HG03066 (cell line): ENCODE measurements around the gene C2CD5.
"Not testable (repeated sequence)": the region's sequence is repeated elsewhere in the genome, so short reads cannot be mapped to it uniquely, and the experiment has no call there.

Experiments used
- ATAC-seq: cut with Tn5 transposase; IDR thresholded peaks from one replicate; pipeline ENCODE4 v1.9.1; 2021; ENCODE audit warnings: low read depth; ENCODE audit not compliant: unreplicated experiment

Gene C2CD5

GRCh38 chr12:22481547-22482104 lies 62.7 kb downstream of the C2CD5 start:
- no peak for ATAC-seq

GRCh38 chr12:22480814-22481213 lies 63.5 kb downstream of the C2CD5 start:
- not testable (repeated sequence) for ATAC-seq

GRCh38 chr12:22480016-22480415 lies 64.3 kb downstream of the C2CD5 start:
- ATAC-seq = no peak

- ATAC-seq = no peak
Observed at GRCh38 chr12:22477894-22478287, 66.5 kb downstream of the C2CD5 start.

- no peak for ATAC-seq
Observed at GRCh38 chr12:22477166-22477893, 67.0 kb downstream of the C2CD5 start.

- no peak for ATAC-seq
Observed at GRCh38 chr12:22476133-22476532, 68.2 kb downstream of the C2CD5 start.

GRCh38 chr12:22474970-22475720 lies 69.2 kb downstream of the C2CD5 start:
- ATAC-seq = no peak

GRCh38 chr12:22473212-22473611 lies 71.1 kb downstream of the C2CD5 start:
- peak; percentile 65 for ATAC-seq

- no peak for ATAC-seq
Observed at GRCh38 chr12:22467190-22467589, 77.2 kb downstream of the C2CD5 start.

GRCh38 chr12:22463306-22463705 lies 81.0 kb downstream of the C2CD5 start:
- no peak for ATAC-seq

- no peak for ATAC-seq
Observed at GRCh38 chr12:22461786-22462185, 82.6 kb downstream of the C2CD5 start.

- ATAC-seq = no peak
Observed at GRCh38 chr12:22459838-22460490, 84.4 kb downstream of the C2CD5 start.

- no peak for ATAC-seq
Observed at GRCh38 chr12:22458298-22458937, 85.9 kb downstream of the C2CD5 start.

GRCh38 chr12:22457085-22457484 lies 87.3 kb downstream of the C2CD5 start:
- no peak for ATAC-seq

GRCh38 chr12:22453511-22453910 lies 90.8 kb downstream of the C2CD5 start:
- ATAC-seq = no peak

GRCh38 chr12:22447223-22447622 lies 97.1 kb downstream of the C2CD5 start:
- no peak for ATAC-seq

GRCh38 chr12:22444317-22444665 lies 100.1 kb downstream of the C2CD5 start:
- not testable (repeated sequence) for ATAC-seq

GRCh38 chr12:22443379-22444316 lies 100.7 kb downstream of the C2CD5 start:
- peak; percentile 98 for ATAC-seq

- no peak for ATAC-seq
Observed at GRCh38 chr12:22437031-22437806, 107.1 kb downstream of the C2CD5 start.
